Hematopoietic multipotent progenitor cell treated with erythropoietin and hydrocortisone succinate and interleukin-3 and kit ligand, for 17 days (in vitro differentiated cells): ENCODE data around the gene UBIAD1.
"Not testable (repeated sequence)": the region's sequence is repeated elsewhere in the genome, so short reads cannot be mapped to it uniquely, and the experiment has no call there.

ENCODE experiments used
- DNase-seq: peaks from one replicate; pipeline ENCODE4 v3.0.0-alpha.2; 2015; ENCODE audit warnings: low spot score

The UBIAD1 gene

GRCh38 chr1:11279630-11280029 lies 6.6 kb downstream of the UBIAD1 start:
- no peak for DNase-seq

- DNase-seq: no peak
Measured at GRCh38 chr1:11280719-11281376, 7.8 kb downstream of the UBIAD1 start.

GRCh38 chr1:11281518-11282331 lies 8.7 kb downstream of the UBIAD1 start:
- no peak for DNase-seq

DNA sequence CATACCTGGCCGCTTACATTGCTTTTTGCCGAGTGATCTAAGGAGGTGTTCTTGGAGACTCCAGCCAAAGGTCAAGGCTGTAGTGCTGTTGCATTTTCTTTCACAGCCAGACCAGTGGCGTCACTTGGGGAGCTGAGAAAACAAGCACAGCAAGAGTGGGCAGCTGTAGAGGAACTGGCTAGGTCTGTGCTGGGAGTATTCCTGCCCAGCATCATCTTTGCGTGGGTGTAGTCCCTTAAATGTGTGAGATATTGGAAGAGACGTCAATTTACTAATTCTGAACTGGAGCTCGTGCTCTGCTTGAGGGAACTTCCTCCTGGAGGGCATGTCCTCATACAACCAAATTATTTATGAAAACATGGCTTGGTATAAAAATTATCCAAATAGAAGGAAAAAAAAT lies 10.2 kb downstream of the UBIAD1 start:
- no peak for DNase-seq

DNA sequence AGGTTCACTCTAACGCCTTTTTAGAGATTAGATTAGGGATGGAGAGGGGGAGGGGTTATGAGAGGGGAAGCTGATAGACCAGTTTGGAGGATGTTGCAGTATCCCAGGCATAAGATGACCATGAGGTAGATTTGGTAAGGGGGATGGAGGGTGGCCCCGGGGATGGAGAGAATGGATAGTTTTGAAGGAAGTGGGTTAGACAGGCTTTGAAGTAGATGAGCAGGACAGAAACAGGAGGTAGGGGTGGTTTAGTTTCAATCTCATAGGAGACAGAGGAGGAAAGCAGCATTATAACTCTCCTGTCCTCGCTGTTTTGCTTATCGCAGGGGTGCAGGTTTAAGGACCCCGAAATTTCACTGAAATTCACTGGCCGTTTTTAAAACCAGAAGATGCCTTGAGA lies 11.8 kb downstream of the UBIAD1 start:
- no peak for DNase-seq

GRCh38 chr1:11285883-11286734 lies 13.1 kb downstream of the UBIAD1 start:
- DNase-seq: no peak

GRCh38 chr1:11286735-11287410 lies 13.9 kb downstream of the UBIAD1 start:
- no peak for DNase-seq

GRCh38 chr1:11289064-11289463 lies 16.1 kb downstream of the UBIAD1 start:
- DNase-seq: no peak

DNA sequence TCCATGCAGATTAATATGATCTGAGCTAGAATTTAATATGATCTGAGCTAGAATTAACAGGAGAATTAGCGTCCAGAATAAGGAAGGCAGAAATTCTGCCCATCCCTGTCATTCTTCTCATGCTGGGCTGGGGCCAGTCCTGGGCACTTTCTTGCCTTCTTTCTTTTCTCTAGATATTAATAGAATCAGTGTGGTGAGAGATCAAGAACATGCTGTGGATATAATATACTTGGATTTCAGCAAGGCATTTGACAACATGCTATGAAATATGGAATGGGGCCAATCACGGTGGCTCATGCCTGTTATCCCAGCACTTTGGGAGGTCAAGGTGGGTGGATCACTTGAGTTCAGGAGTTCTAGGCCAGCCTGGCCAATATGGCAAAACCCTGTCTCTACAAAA lies 18.1 kb downstream of the UBIAD1 start:
- DNase-seq: no peak

DNA sequence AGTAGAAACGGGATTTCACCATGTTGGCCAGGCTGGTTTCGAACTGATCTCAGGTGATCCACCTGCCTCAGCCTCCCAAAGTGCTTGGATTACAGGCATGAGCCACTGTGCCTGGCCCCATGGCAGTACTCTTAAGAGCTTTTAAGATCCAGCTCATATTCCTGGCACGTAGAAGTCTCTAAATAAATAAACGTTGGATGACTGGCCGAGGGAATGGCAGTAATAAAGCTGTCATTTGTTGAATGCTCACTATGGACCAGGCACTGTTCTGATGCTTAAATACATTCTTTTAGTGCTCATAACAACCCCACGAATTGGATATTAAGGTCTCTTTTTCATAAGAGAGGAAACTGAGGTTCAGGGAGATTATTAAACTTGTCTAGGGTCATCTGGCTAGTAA lies 20.9 kb downstream of the UBIAD1 start:
- no peak for DNase-seq

DNA sequence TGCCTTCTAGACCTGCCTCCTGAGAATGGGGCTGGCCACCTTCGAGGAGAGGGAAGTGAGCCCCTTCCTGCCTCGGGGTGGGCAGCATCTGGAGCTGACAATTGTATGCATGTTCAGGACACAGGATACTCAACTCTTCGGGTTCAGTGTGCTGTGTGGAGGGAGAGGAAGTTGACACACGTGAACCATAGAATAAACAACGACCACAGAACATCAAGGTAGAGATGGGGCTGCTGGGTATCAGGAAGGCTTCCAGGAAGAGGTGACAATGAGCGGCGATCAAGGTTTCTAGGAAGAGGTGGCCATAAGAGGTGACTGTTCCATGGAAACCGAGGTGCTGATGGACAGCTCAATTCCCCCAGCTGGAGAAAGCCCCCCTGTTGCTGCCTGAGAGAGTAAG lies 22.0 kb downstream of the UBIAD1 start:
- no peak for DNase-seq

- DNase-seq: no peak
Measured at GRCh38 chr1:11295905-11296304, 22.9 kb downstream of the UBIAD1 start.

- DNase-seq: not testable (repeated sequence)
Measured at GRCh38 chr1:11297774-11298173, 24.8 kb downstream of the UBIAD1 start.

DNA sequence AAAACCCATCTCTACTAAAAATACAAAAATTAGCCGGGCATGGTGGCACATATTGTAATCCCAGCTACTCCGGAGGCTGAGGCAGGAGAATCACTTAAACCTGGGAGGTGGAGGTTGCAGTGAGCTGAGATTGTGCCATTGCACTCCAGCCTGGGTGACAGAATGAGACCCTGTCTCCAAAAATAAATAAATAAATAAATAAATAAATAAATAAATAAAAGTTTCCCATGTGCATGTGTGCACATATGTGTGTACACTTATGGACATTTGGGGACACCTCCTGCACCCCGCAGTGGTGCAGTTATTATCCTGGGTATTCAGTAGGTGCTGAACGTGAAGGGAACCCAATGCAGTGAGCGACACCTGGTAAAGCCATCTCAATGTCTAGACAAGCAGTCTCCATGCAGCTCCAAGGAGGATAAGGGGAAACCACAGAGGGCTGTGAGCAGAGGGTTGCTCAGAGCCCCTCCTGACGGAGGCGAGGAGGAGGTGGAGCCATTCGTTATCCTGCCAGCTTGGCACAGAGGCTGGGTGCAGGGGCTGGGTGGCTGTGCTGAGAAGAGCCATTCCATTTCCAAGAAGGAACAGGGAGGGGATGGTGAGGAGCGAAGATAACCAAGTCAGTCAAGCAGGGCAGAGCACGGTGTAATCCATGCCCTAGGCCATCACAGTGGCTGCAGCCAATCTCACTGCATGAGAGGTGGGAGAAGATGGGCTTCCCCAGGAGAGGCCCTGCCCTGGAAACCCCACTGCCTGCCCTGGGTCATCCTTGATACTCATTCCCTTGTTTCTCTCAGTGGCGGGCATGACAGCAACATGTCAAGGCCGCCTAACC lies 25.6 kb downstream of the UBIAD1 start:
- no peak for DNase-seq

- no peak for DNase-seq
Measured at GRCh38 chr1:11299225-11299574, 26.2 kb downstream of the UBIAD1 start.

DNA sequence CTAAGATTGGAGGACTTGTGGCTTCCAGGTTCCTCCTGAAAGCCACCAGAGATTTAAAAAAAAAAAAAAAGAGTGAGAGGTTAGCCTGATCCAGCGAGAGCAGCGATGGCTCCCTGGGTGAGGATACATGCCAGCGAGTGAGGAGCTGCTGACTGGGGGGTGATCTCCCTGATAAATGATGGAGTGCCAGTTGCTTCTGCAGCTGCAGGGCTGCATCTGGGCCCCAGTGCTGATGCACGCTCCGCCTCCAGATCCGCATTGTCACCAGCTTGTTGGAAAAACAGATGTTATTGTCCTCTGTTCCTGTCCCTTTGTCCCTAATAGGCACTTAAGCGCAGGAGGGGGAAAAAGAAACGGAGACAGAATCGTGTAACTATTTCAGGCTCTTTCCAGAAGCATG lies 28.6 kb downstream of the UBIAD1 start:
- no peak for DNase-seq

GRCh38 chr1:11302366-11302765 lies 29.4 kb downstream of the UBIAD1 start:
- DNase-seq: no peak

DNA sequence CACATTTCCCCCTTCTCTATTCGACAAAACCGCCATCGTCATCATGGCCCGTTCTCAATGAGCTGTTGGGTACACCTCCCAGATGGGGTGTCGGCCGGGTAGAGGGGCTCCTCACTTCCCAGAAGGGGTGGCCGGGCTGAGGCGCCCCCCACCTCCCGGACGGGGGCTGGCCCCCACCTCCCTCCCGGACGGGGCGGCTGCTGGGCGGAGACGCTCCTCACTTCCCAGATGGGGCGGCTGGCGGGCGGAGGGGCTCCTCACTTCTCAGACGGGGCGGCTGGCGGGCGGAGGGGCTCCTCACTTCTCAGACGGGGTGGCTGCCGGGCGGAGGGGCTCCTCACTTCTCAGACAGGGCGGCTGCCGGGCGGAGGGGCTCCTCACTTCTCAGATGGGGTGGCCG lies 32.5 kb downstream of the UBIAD1 start:
- DNase-seq: not testable (repeated sequence)

DNA sequence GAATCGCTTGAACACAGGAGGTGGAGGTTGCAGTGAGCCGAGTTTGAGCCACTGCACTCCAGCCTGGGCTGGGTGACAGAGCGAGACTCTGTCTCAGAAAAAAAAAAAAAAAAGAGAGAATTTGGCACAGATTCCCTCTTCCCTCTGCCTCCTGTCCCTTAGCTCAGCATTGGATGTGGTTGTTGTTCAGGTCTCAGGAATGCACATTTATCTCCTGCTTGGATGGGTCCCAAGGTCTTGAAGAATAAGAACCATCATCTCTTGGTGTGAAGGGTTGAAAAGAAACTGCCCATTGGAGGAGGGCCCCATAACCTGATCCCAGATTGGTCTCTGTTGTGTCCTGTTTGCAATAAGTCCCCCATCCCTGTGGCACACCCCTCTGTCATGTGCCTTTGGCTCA lies 34.9 kb downstream of the UBIAD1 start:
- no peak for DNase-seq

GRCh38 chr1:11308699-11309224 lies 35.8 kb downstream of the UBIAD1 start:
- no peak for DNase-seq

GRCh38 chr1:11309385-11309784 lies 36.4 kb downstream of the UBIAD1 start:
- DNase-seq: no peak
